OCI-LY3 (cell line): ENCODE data around the gene NUP93.

ENCODE experiments used
- H2AFZ ChIP-seq: fragments of 200-600, 300-600 bp; shearing (Covaris generic); 2 replicates; pipeline ENCODE4 v1.6.0; 2014; ENCODE audit warnings: antibody characterized with exemption, low read depth, low read length
- H3K27ac ChIP-seq: fragments of 200-600, 300-600 bp; sonication (generic); 2 replicates; pipeline ENCODE4 v1.5.1; 2014; ENCODE audit warnings: mild to moderate bottlenecking, low read length, moderate library complexity, mixed read lengths
- H3K27me3 ChIP-seq: fragments of 200-600, 300-600 bp; sonication (generic); 2 replicates; pipeline ENCODE4 v1.6.1; 2014; ENCODE audit warnings: low read depth, low read length, mixed read lengths
- H3K36me3 ChIP-seq: fragments of 200-600, 300-600 bp; sonication (generic); replicated peaks from 2 replicates; pipeline ENCODE3; 2014; ENCODE audit warnings: low read depth, low read length, mixed read lengths
- H3K4me1 ChIP-seq: fragments of 300-600, 200-600 bp; sonication (generic); 2 replicates; pipeline ENCODE4 v1.6.1; 2014; ENCODE audit warnings: low read length, mixed read lengths
- H3K4me2 ChIP-seq: fragments of 200-600, 300-600 bp; sonication (generic); 2 replicates; pipeline ENCODE4 v1.6.1; 2014; ENCODE audit warnings: low read length, mixed read lengths
- H3K4me3 ChIP-seq: fragments of 300-600, 200-600 bp; sonication (generic); 2 replicates; pipeline ENCODE4 v1.5.1; 2014; ENCODE audit warnings: antibody characterized with exemption, mild to moderate bottlenecking, low read length, moderate library complexity
- H3K79me2 ChIP-seq: fragments of 300-600, 200-600 bp; shearing (Covaris generic); 2 replicates; pipeline ENCODE4 v1.6.1; 2014; ENCODE audit warnings: mild to moderate bottlenecking, low read length, mixed read lengths
- H3K9ac ChIP-seq: fragments of 300-600, 200-600 bp; shearing (Covaris generic); 2 replicates; pipeline ENCODE4 v1.6.0; 2014; ENCODE audit warnings: mild to moderate bottlenecking, low read length, moderate library complexity
- H3K9me3 ChIP-seq: fragments of 200-600, 300-600 bp; shearing (Covaris generic); 2 replicates; pipeline ENCODE4 v1.6.1; 2014; ENCODE audit warnings: low read length, mixed read lengths; ENCODE audit not compliant: insufficient read depth
- H4K20me1 ChIP-seq: fragments of 200-600, 300-600 bp; sonication (generic); 2 replicates; pipeline ENCODE4 v1.6.1; 2016; ENCODE audit warnings: low read length, mixed read lengths; ENCODE audit not compliant: insufficient read depth
- CTCF ChIP-seq: fragments of 200-600, 300-600 bp; sonication (generic); IDR thresholded peaks from 2 replicates; pipeline ENCODE4 v1.5.1; 2014; ENCODE audit warnings: antibody characterized with exemption, low read length, low read depth
- EZH2phosphoT487 ChIP-seq: fragments of 200-600 bp; shearing (Covaris generic); IDR thresholded peaks from 2 replicates; pipeline ENCODE4 v1.6.1; 2018; ENCODE audit warnings: antibody characterized with exemption, mixed run types, low read depth

The NUP93 gene

GRCh38 chr16:56876048-56876447 is 146.1 kb downstream of the NUP93 start:
- Histone ChIP-seq H3K4me1 (peaks cover 53% of the 10 kb centered on the region), H3K27me3 (no peaks in the 10 kb centered on the region), H3K9me3 (no peaks in the 10 kb centered on the region), H3K4me3 (no peak overlapping the region), H3K27ac (peak overlapping the region; percentile 66), H3K4me2 (peak overlapping the region; percentile 29), H3K9ac (peak overlapping the region; percentile 52), H2AFZ (no peak overlapping the region), H3K79me2 (no peaks in the 10 kb centered on the region), H4K20me1 (no peaks in the 10 kb centered on the region), H3K36me3 (no peaks in the 10 kb centered on the region)
- no peak for TF ChIP-seq EZH2phosphoT487

- no peak overlapping the region for H3K4me3 ChIP-seq
- H3K79me2 ChIP-seq, result no peaks in the 10 kb centered on the region
- no peaks in the 10 kb centered on the region for H3K27me3 ChIP-seq
- H3K4me1 ChIP-seq, result peaks cover 37% of the 10 kb centered on the region
- no peak overlapping the region for H3K9ac ChIP-seq
- H3K36me3 ChIP-seq, result no peaks in the 10 kb centered on the region
- H3K4me2 ChIP-seq, result no peak overlapping the region
- H2AFZ ChIP-seq, result no peak overlapping the region
- TF ChIP-seq EZH2phosphoT487, result no peak
- no peak for TF ChIP-seq CTCF
- H4K20me1 ChIP-seq, result no peaks in the 10 kb centered on the region
- H3K27ac ChIP-seq, result no peak overlapping the region
- H3K9me3 ChIP-seq, result no peaks in the 10 kb centered on the region
These were observed 147.7 kb downstream of the NUP93 start for GRCh38 chr16:56877486-56878182.

GRCh38 chr16:56878282-56878854 is 148.4 kb downstream of the NUP93 start:
- Histone ChIP-seq H3K27ac (no peak overlapping the region), H3K4me3 (no peak overlapping the region), H2AFZ (no peak overlapping the region), H3K9ac (no peak overlapping the region), H3K9me3 (no peaks in the 10 kb centered on the region), H3K4me1 (peaks cover 32% of the 10 kb centered on the region), H4K20me1 (no peaks in the 10 kb centered on the region), H3K27me3 (no peaks in the 10 kb centered on the region), H3K79me2 (no peaks in the 10 kb centered on the region), H3K4me2 (no peak overlapping the region), H3K36me3 (no peaks in the 10 kb centered on the region)
- TF ChIP-seq CTCF (no peak), EZH2phosphoT487 (no peak)

DNA sequence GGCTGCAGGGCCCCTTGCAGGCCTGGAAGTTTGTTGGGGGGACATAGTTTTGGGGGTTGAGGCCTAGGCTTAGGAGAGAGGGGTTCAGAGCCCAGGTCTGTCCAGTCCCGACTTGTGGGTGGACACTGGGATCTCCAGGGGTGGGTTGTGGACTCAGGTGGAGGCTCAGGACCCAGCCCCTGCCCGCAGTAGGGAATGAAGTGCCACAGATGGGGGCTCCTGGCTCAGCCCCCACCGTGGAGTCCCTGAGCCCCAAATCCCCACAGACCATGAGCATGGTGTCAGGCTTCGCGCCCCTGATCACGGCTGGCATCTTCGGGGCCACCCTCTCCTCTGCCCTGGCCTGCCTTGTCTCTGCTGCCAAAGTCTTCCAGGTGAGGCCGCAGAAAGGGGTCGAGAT is 149.3 kb downstream of the NUP93 start:
- no peak overlapping the region for H3K27ac ChIP-seq
- peaks cover 26% of the 10 kb centered on the region for H3K4me1 ChIP-seq
- TF ChIP-seq CTCF, result no peak
- no peak for TF ChIP-seq EZH2phosphoT487
- no peaks in the 10 kb centered on the region for H3K9me3 ChIP-seq
- no peaks in the 10 kb centered on the region for H3K27me3 ChIP-seq
- H3K4me3 ChIP-seq, result no peak overlapping the region
- no peak overlapping the region for H2AFZ ChIP-seq
- H3K79me2 ChIP-seq, result no peaks in the 10 kb centered on the region
- H4K20me1 ChIP-seq, result no peaks in the 10 kb centered on the region
- H3K9ac ChIP-seq, result no peak overlapping the region
- no peak overlapping the region for H3K4me2 ChIP-seq
- H3K36me3 ChIP-seq, result no peaks in the 10 kb centered on the region
